Endodermal cell (in vitro differentiated cells): Measurements from ENCODE around the gene MUC15. TPM values are rescaled to one million over a fixed set of nuclear protein-coding genes. Genes with fewer than 3 reads are reported as not detected.

Experiments
- DNase-seq: peaks from one replicate; pipeline ENCODE4 v3.0.0-alpha.2; 2017
- H3K27ac ChIP-seq: 2 replicates; pipeline ENCODE4 v1.5.1; 2013; ENCODE audit warnings: mild to moderate bottlenecking, low read depth, low read length, moderate library complexity
- H3K27me3 ChIP-seq: 2 replicates; pipeline ENCODE4 v1.6.1; 2013; ENCODE audit warnings: mild to moderate bottlenecking, low read length, moderate library complexity; ENCODE audit not compliant: insufficient read depth, control insufficient read depth, poor library complexity, severe bottlenecking
- H3K36me3 ChIP-seq: 2 replicates; pipeline ENCODE4 v1.7.0; 2013; ENCODE audit warnings: mild to moderate bottlenecking, low read length, moderate library complexity; ENCODE audit not compliant: control insufficient read depth, insufficient read depth
- H3K4me1 ChIP-seq: one replicate; pipeline ENCODE4 v1.7.0; 2013; ENCODE audit warnings: low read length; ENCODE audit not compliant: control insufficient read depth, insufficient read depth
- H3K4me3 ChIP-seq: 2 replicates; pipeline ENCODE4 v1.5.1; 2013; ENCODE audit warnings: mild to moderate bottlenecking, low read length, moderate library complexity
- H3K9ac ChIP-seq: 2 replicates; pipeline ENCODE4 v1.6.1; 2013; ENCODE audit warnings: mild to moderate bottlenecking, low read length, moderate library complexity; ENCODE audit not compliant: poor library complexity, severe bottlenecking; ENCODE audit errors: extremely low read depth
- H3K9me3 ChIP-seq: 2 replicates; pipeline ENCODE4 v1.6.1; 2013; ENCODE audit warnings: mild to moderate bottlenecking, low read length, moderate library complexity; ENCODE audit not compliant: control insufficient read depth
- H3K27ac Mint-ChIP-seq: 2 replicates; pipeline ENCODE4 v1.8.0; 2020; ENCODE audit warnings: mixed read lengths
- H3K27me3 Mint-ChIP-seq: 2 replicates; pipeline ENCODE4 v1.8.0; 2021; ENCODE audit warnings: mild to moderate bottlenecking, mixed read lengths; ENCODE audit not compliant: insufficient read depth
- H3K36me3 Mint-ChIP-seq: 2 replicates; pipeline ENCODE4 v1.8.0; 2020; ENCODE audit warnings: low read depth, mixed read lengths
- H3K4me1 Mint-ChIP-seq: 2 replicates; pipeline ENCODE4 v1.8.0; 2020; ENCODE audit warnings: mixed read lengths
- H3K4me3 Mint-ChIP-seq: 2 replicates; pipeline ENCODE4 v1.8.0; 2020; ENCODE audit warnings: mild to moderate bottlenecking, moderate library complexity, mixed read lengths
- H3K9me3 Mint-ChIP-seq: 2 replicates; pipeline ENCODE4 v1.8.0; 2020; ENCODE audit warnings: mild to moderate bottlenecking, mixed read lengths
- CTCF ChIP-seq: fragments of 200-600 bp; sonication (generic); conservative IDR thresholded peaks from 2 replicates; pipeline ENCODE4 v1.5.0; 2021; ENCODE audit warnings: antibody characterized with exemption, mild to moderate bottlenecking
- WGBS, 2 experiments: methylation state at CpG; one replicate each; pipeline versions ENCODE4 v1.1.5 to v1.1.7; 2013; ENCODE audit warnings: missing lambda C conversion rate in 2 of 2, mixed read lengths in 1 of 2; ENCODE audit not compliant: insufficient coverage in 1 of 2, insufficient read length in 1 of 2; 5-methylcytosine and 5-hydroxymethylcytosine counted together
- total RNA-seq, 2 donors: library from RNA; stranded (reverse); fragmentation: NEBNext Ultra II Directional in 1 of 2; extraction: Animal tissue kit (Norgen Biotek cat#: 25700) in 1 of 2; gene quantifications; 2 replicates in 1 of 2; 3 replicates in 1 of 2; pipeline ENCODE4 v1.2.1, GENCODE V29; 2021

Gene MUC15
- total RNA-seq, 2 donors from 2014 or later, result not detected

GRCh38 chr11:26569646-26570045 lies 2.4 kb downstream of the MUC15 start:
- Mint-ChIP-seq H3K36me3 (no peaks in the 10 kb centered on the region), H3K27me3 (no peaks in the 10 kb centered on the region), H3K9me3 (no peaks in the 10 kb centered on the region), H3K4me1 (peaks cover 17% of the 10 kb centered on the region), H3K4me3 (no peak overlapping the region), H3K27ac (no peak overlapping the region)
- Histone ChIP-seq H3K27me3 (no peaks in the 10 kb centered on the region), H3K4me3 (no peak overlapping the region), H3K36me3 (no peaks in the 10 kb centered on the region), H3K4me1 (no peaks in the 10 kb centered on the region), H3K9ac (no peak overlapping the region), H3K9me3 (no peaks in the 10 kb centered on the region), H3K27ac (no peak overlapping the region)
- no peak for DNase-seq
- 95% methylated on average over 2 of the region's 2 CpGs; no CpG with 5 or more reads in 1 of the 2 experiments for WGBS, 2 experiments
- no peak for TF ChIP-seq CTCF

- Histone ChIP-seq H3K4me1 (no peaks in the 10 kb centered on the region), H3K27ac (no peak overlapping the region), H3K4me3 (no peak overlapping the region), H3K9ac (no peak overlapping the region), H3K9me3 (no peaks in the 10 kb centered on the region), H3K27me3 (no peaks in the 10 kb centered on the region), H3K36me3 (no peaks in the 10 kb centered on the region)
- no peak overlapping the region for H3K27ac Mint-ChIP-seq
- H3K36me3 Mint-ChIP-seq, result no peaks in the 10 kb centered on the region
- no peak for TF ChIP-seq CTCF
- no peaks in the 10 kb centered on the region for H3K27me3 Mint-ChIP-seq
- H3K4me1 Mint-ChIP-seq, result no peaks in the 10 kb centered on the region
- 40 to 66% methylated on average over 1 to 3 of the region's 4 CpGs for WGBS, 2 experiments
- DNase-seq, result no peak
- no peaks in the 10 kb centered on the region for H3K9me3 Mint-ChIP-seq
- H3K4me3 Mint-ChIP-seq, result no peak overlapping the region
Measured at GRCh38 chr11:26558190-26558589, 13.9 kb downstream of the MUC15 start.

GRCh38 chr11:26557666-26558065 lies 14.4 kb downstream of the MUC15 start:
- WGBS, 2 experiments, result 58 to 94% methylated on average over 2 to 3 of the region's 3 CpGs
- Histone ChIP-seq H3K9ac (no peak overlapping the region), H3K9me3 (no peaks in the 10 kb centered on the region), H3K4me3 (no peak overlapping the region), H3K27ac (no peak overlapping the region), H3K27me3 (no peaks in the 10 kb centered on the region), H3K4me1 (no peaks in the 10 kb centered on the region), H3K36me3 (no peaks in the 10 kb centered on the region)
- DNase-seq, result no peak
- no peaks in the 10 kb centered on the region for H3K27me3 Mint-ChIP-seq
- H3K4me3 Mint-ChIP-seq, result no peak overlapping the region
- no peak for TF ChIP-seq CTCF
- H3K27ac Mint-ChIP-seq, result no peak overlapping the region
- no peaks in the 10 kb centered on the region for H3K36me3 Mint-ChIP-seq
- no peaks in the 10 kb centered on the region for H3K4me1 Mint-ChIP-seq
- H3K9me3 Mint-ChIP-seq, result no peaks in the 10 kb centered on the region
